Esophagus squamous epithelium (tissue), 4 donors: ENCODE measurements around the gene ASTN2.

Experiments
- CTCF ChIP-seq, 6 experiments: fragments of 450-650 bp in 4 of 6; fragments of 200-600 bp in 2 of 6; sonication (generic) in 2 of 6; IDR thresholded peaks; one replicate each; pipeline ENCODE4 v1.5.1; 2016 to 2019; ENCODE audit warnings: antibody characterized with exemption in 6 of 6, mild to moderate bottlenecking in 4 of 6, moderate library complexity in 4 of 6
- POLR2A ChIP-seq, 4 donors: fragments of 450-650 bp; IDR thresholded peaks; one replicate each; pipeline ENCODE4 v1.6.1; 2017; ENCODE audit warnings: antibody characterized with exemption in 4 of 4, mild to moderate bottlenecking in 4 of 4, moderate library complexity in 3 of 4

GRCh38 chr9:116674210-116674980, 740.5 kb downstream of the ASTN2 start:
- TF ChIP-seq CTCF (IDR thresholded peaks at IDR 0.05) (no peak), POLR2A (IDR thresholded peaks at IDR 0.05) (no peak)
